ENCODE data around the gene ALG6.

ALG6 gene

DNA sequence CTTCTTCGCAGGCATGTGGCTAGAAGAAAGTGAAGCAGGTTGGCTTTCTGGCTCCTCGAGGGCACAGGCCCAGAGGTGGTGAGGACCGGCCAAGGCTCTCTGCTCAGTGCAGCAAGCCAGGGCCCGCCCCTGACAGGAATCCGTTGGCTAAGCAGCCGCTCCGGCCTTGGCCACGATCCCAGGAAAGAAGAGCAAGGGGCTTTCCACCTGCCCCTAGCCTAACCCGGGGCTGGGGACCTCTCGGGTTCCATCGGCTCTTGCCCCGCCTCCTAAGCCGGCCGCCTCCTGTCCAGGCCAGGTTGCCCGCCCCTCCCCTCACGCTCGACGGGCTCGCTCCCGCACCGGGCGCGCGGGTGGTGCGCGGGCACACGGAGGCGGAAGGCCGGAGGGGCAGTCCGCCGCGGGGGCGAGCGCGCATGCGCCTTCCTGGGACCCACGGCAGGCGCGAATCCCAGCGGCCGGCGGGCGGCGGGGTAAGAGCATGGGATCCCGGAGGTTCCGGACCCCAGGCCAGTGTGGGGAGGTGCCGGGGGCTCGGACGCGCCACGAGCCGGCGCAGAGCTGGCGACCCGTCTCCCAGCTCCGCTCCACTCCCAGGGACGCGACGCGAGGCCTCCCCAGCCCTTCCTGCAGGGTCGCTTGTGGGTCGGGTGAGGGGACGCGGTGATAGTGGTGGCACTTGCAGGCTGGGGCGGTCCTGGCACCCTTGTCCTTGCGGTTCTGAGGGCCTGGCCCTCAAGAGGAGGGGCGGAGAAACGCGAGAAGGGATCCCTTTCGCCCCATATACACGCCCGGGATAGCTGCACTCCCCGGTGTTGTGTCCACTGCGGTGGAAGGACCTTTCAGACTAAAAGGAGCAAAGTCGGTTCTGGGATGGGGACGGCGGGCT lies at the start of gene ALG6:
TSS of gene ALG6 (plus strand) at position 413 of the 889 bp plus-strand sequence. CDS start 3,351 bp downstream, outside the sequence.
- peak; percentile 96 for DNase-seq (ENCODE audit: extremely low spot score, insufficient read length, low read depth)
- FAIRE-seq: peak; percentile 93

- DNase-seq (ENCODE audit: extremely low spot score, insufficient read length, low read depth) (no peak), FAIRE-seq (no peak)
Observed at GRCh38 chr1:63317817-63318152, 49.6 kb upstream of the ALG6 start.

GRCh38 chr1:63318201-63318979 lies 49.0 kb upstream of the ALG6 start:
- DNase-seq (ENCODE audit: extremely low spot score, insufficient read length, low read depth) (no peak), FAIRE-seq (no peak)

DNA sequence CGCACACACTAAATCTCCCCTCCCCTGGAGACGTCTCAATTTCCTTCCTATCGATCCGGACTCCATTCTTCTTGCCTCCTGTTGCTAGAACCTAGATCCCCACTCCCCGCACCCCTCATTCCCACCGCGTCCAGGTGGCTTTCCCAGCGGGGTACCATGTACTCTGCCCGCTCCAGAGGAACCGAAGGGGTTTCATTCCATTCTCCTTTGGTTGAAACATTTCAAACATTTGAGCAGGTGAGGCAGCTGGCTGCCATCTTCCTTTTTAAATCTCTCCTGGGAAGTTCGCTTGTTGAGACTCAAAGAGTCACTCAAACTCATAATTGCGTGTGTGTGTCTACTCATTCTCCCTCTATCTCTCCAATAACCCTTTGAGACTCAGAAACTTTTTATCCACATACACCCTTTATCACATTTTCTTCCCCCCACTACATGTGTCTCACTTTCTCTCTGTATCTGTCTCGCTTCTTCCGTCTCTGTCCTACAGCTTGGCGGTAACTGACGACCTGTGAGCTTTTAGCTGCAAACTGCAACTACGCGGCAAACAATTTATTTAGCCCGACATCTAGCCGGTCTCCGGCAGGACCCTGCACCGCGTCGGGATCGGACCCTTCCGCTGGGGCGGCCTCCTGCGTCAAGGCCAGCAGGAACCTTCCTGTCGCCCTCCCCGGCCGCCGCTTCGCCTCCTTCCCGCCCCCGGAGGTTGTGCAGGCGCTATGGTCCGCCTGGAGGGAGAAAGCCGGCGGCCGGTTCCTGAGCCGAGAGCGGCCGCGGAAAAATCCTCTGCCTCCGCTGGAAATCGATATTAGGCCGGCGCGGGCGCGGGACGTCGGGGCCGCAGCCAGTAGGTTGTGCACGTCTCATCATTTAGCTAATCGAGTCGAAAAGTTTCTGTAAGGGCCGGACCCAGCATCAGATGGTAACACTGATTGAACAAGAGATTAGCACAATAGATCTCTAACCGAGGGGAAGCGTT lies 48.1 kb upstream of the ALG6 start:
- FAIRE-seq (no peak), DNase-seq (ENCODE audit: extremely low spot score, insufficient read length, low read depth) (no peak)

DNA sequence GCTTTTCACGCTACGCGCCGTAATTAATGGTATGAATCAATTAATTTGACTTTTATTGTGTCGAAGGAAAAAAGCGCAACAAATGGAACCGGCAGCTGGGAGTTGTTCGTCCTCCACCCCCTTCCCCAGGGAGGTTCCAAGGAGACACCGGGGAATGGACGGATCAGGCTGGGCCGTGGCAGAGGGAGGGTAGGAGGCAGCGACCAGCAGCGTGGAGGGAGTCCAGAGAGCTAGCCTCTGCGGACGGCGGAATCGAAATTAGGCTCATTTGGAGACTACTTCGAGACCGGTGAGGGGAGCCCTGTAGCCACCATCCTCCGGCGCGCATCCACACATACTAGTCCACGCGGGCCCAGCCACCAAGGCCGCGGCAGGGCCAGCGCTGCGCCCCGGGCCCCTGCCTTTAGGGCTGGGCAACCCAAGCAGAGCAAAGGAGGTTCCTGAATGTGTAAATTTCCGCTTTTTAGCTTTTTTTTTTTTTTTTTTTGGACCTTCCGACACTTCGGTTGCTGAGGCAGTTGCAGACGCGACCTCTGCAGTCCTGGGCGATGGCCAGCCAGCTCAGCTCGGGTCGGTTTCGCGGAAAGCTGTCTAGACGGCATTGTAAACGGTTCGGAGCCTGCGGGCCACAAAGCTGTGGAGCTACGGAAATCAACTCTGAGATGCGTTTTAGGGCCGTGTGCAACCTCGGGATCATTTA lies 47.3 kb upstream of the ALG6 start:
- no peak for FAIRE-seq
- no peak for DNase-seq (ENCODE audit: extremely low spot score, insufficient read length, low read depth)

DNA sequence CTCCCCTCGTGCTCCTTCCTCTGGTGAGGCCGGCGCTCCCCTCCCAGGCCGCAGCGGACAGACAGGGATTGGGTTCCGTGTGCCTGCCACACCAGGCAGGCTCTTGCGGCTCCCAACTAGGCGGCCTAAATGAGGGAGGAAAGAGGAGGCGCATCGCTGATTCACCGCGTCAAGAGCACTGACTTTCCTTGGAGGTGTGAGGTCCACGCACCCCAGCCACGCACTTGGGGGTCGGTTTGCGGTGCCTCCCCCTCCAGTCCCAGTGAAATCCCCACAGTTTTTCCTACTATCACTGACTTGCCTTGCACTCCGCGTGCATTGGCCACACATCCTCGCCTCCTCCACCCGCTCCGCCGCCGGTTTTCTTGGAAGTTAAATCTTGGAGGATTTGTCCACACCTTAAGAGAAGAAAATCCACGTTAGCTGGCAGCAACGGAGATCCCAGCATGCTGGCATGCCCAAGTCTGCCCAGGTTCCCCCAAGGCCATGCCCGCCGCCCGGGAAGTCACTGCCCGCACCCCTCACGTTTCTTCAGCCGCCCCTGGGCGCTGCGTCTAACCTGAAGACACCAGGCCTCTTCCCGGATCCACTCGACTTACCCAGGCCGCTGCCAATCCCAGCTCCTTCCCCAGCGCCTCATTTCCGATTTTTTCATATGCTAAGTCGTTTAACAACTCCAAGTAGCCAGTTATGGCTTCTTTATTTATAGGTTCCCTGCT lies 46.2 kb upstream of the ALG6 start:
- DNase-seq (ENCODE audit: extremely low spot score, insufficient read length, low read depth): no peak
- FAIRE-seq: no peak

DNA sequence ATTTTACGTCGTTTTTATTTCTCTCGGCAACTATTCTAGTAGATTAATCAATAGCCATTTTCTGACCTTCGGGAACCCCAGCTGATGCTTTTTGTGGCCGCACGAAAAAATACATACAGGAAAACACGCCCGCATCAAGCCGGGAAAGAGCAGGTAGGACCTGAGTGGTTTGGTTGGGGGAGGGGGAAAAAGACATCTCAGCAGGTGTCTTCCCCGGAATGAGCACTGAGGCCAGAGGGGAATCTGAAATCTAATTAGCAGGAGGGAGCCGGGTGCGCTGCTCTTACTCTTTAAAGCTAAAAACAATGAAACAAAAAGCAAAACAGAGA lies 45.7 kb upstream of the ALG6 start:
- FAIRE-seq (no peak), DNase-seq (ENCODE audit: extremely low spot score, insufficient read length, low read depth) (no peak)

- FAIRE-seq (no peak), DNase-seq (ENCODE audit: extremely low spot score, insufficient read length, low read depth) (no peak)
Observed at GRCh38 chr1:63322114-63322943, 45.1 kb upstream of the ALG6 start, which contains the start of gene FOXD3. TSS of gene FOXD3 (plus strand) at chr1:63322567. CDS start at chr1:63323059, 492 bp downstream.

GRCh38 chr1:63322944-63323864 lies 44.2 kb upstream of the ALG6 start:
- FAIRE-seq (no peak), DNase-seq (ENCODE audit: extremely low spot score, insufficient read length, low read depth) (no peak)

GRCh38 chr1:63323865-63324778 lies 43.3 kb upstream of the ALG6 start:
- no peak for FAIRE-seq
- no peak for DNase-seq (ENCODE audit: extremely low spot score, insufficient read length, low read depth)

- DNase-seq (ENCODE audit: extremely low spot score, insufficient read length, low read depth): no peak
- FAIRE-seq: no peak
Observed at GRCh38 chr1:63324779-63325119, 42.7 kb upstream of the ALG6 start.

GRCh38 chr1:63325279-63325985 lies 42.0 kb upstream of the ALG6 start:
- no peak for FAIRE-seq

DNA sequence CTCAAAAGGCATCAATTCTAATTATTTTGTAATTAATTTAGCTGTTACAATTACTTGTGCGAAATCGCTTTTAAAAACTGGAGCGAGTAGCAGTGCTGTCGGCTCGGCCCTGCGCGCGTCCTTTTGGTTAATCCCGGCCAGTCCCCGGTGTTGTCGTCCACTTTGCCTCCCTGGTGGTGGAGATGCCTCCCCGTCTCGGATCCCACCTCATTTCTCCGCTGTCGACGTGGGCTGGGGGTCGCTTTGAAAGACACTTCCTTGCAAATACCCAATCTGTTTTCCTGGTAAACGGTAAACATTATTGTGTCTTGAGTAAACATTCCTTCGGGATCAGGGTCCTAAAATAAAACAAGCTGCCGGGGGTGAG lies 41.3 kb upstream of the ALG6 start:
- FAIRE-seq (no peak), DNase-seq (ENCODE audit: extremely low spot score, insufficient read length, low read depth) (no peak)

More at GRCh38 chr1:63325279-63325985, 42.0 kb upstream of the ALG6 start:
- DNase-seq (ENCODE audit: extremely low spot score, insufficient read length, low read depth): no peak

DNA sequence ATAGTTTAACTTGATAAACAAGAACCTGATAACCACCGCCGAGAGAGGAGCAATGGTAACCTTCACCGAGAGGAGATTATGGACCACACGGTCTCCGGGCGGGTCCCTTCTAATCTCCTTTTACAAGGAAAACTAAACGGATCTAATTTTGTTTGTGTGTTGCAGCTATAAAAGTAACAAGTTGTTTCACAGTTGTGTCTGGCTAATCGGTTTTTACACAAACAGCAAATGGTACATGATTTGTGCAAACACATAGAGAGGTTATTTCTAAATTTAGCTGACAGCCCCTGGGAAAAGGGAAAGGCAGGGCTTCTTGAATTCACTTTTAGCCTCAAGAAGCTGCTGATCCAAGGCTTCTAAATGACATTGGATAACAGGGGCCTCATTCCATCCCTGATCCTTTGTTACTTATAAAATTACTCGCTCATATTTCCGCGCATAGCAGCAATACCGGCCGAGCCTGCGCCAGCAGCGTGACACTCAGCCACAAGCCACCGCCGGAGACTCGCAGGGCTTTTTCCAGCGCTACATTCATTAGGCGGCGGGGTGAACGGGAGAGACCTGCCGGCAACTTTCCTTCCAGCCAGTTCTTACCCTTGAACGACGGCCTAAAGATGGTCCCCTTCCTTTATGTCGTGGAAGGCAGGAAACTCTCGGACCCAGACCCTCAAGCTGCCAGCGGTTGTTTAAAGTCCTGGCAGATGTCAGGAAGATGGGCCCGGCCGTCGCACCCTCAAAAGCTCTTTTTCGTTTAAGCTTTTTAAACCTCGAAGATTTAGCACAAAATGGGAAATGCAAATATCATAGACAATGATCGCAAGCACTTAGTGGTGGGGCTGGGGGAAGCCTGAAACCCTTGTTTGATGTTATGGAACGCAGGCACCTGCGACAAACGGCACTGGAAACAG lies 40.7 kb upstream of the ALG6 start:
- no peak for DNase-seq (ENCODE audit: extremely low spot score, insufficient read length, low read depth)
- no peak for FAIRE-seq

Data from GM18507 (cell line).